HG03039 (cell line): ENCODE results near the gene AOPEP.

ENCODE experiments used
- ATAC-seq: cut with Tn5 transposase; IDR thresholded peaks from one replicate; pipeline ENCODE4 v1.9.1; 2021; ENCODE audit warnings: mild to moderate bottlenecking, moderate library complexity; ENCODE audit not compliant: unreplicated experiment

Gene AOPEP

GRCh38 chr9:94808926-94809700 is 82.6 kb downstream of the AOPEP start:
- ATAC-seq: no peak

DNA sequence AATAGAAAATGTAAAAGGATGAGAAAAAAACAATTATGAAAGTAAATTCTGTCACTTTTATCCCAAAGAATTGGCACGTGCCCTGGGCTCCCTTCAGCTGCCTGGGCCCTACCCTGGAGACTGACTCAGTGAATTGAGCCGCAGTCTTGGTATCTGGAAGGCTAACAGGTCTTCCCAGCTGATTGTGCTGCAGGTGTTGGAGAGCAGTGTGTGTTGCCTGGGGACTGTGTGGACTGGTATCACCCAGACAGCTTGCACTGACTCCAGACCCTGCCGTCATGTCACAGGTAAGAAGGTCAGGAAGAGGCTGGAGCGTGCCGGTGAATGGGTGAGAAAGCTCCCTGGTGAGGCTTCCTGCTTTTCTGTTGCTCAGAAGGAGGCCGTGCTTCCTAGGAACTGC is 83.3 kb downstream of the AOPEP start:
- ATAC-seq: no peak

DNA sequence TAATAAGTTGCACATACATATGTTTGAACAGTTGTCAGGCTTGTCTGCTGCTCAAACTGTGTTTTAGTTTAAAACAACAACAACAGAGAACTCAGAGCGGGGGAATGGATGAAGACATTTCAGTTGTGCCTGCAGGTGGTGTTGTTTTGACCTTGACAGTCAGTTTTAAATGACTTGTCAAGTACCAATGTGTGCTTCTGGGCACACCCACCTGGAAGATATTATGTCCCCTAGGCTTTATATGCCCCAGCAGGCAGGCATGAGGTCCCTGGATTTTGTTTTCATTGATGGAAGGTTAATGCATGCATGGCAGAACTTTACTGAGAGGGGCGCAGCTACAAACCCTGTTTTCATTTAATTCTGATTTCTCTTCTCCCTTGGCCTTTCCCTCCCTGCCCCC is 84.6 kb downstream of the AOPEP start:
- no peak for ATAC-seq

GRCh38 chr9:94812343-94812742 is 85.8 kb downstream of the AOPEP start:
- ATAC-seq: no peak

DNA sequence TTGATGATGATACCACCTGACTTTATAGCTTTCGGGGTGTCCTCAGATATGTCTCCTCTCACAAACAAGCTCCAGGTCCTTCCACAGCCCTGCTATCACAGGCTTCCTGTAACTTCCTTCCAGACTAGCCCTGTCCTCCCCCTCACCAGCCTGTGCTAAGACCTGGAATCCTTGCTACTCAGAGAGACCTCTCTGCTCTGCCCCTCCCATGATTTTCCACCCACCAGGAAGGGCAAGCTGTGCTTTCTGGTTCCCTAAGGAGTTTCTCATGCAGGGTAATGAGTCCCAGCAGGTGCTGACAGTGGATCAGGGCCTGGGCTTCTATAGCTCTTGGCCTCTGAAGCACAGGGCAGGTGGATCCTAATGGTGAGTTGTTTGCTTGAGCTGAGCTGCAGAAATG is 86.9 kb downstream of the AOPEP start:
- ATAC-seq: no peak

- ATAC-seq: no peak
Measured at GRCh38 chr9:94817291-94818177, 91.0 kb downstream of the AOPEP start.

GRCh38 chr9:94818178-94818541 is 91.7 kb downstream of the AOPEP start:
- no peak for ATAC-seq

DNA sequence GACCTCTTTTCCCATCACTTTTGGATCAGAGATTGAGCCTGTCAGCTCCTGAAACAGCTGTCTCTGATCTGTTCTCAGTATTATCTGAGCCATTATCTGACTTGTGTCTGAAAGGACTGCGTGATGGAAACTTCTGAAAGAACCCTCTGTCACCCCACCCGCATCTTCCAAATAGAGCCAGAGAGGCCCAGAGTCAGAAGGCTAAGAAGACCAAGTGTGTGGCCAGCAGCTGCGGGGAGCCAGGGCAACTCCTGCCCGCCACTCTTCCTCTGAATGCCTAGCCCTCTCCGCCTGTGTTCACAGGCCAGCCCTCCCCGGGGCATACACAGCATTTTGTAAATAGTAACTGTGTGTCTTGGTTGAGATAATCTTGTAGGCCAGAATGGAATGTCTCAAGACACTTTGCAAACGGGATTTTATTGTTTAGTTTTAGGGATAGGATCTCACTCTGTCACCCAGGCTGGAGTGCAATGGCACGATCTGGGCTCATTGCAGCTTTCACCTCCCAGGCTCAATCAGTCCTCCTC is 92.7 kb downstream of the AOPEP start:
- ATAC-seq: no peak

GRCh38 chr9:94821098-94821887 is 94.8 kb downstream of the AOPEP start:
- no peak for ATAC-seq

GRCh38 chr9:94822273-94822672 is 95.8 kb downstream of the AOPEP start:
- no peak for ATAC-seq

DNA sequence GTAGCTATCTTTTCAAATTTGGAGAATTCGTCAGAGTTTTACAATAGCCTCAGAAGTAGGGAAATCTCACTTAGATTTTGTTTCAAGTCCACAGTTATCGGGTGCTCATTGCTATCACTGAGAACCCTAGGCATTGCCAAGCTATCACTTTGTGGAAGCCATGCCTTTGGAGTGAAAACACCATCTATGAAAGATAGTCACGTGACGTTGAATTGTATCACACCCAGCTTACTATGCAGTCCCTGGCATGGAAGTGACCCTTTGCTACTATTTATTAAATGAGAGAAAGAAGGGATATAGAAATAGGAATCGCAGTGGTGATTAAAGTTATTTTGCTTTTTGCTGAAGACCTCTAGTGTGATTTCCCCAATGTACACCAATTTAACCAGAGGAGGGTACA is 97.2 kb downstream of the AOPEP start:
- ATAC-seq: no peak

GRCh38 chr9:94824411-94824810 is 97.9 kb downstream of the AOPEP start:
- no peak for ATAC-seq

DNA sequence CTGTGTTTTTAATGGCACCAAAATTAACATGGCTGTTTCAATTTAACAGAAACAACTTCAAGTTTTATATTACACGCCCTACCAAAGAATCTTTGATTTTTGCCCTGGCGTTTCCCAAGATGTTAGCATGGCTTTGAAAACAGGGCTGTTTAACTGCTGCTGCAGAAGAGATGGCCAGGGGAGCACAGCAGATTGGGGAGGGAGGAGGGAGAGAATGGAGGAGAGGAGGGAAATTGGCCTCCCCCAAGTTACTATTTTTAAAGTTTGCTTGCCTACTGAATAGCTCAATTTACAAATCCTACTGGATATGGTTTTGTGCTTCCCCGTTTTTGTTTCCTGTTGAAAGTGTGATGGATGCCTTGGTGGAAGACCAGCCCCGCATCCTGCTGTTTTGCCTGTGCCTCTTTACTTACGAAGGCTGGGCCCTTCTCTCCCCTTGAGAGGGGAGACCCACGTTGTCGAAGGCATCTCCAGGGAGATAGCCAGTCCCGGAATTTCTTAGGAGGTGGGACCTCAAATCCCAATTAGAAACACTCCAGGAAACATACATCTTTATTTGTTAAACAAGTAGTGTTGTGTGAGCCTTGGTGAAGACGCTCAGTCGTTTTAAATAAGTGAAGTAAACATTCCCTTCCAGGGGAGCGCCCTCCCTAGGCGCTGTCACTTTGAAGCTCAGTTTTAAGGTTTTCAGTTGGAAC is 98.6 kb downstream of the AOPEP start:
- no peak for ATAC-seq

- no peak for ATAC-seq
Measured at GRCh38 chr9:94825611-94825958, 99.1 kb downstream of the AOPEP start.

- ATAC-seq: no peak
Measured at GRCh38 chr9:94826044-94826443, 99.5 kb downstream of the AOPEP start.

DNA sequence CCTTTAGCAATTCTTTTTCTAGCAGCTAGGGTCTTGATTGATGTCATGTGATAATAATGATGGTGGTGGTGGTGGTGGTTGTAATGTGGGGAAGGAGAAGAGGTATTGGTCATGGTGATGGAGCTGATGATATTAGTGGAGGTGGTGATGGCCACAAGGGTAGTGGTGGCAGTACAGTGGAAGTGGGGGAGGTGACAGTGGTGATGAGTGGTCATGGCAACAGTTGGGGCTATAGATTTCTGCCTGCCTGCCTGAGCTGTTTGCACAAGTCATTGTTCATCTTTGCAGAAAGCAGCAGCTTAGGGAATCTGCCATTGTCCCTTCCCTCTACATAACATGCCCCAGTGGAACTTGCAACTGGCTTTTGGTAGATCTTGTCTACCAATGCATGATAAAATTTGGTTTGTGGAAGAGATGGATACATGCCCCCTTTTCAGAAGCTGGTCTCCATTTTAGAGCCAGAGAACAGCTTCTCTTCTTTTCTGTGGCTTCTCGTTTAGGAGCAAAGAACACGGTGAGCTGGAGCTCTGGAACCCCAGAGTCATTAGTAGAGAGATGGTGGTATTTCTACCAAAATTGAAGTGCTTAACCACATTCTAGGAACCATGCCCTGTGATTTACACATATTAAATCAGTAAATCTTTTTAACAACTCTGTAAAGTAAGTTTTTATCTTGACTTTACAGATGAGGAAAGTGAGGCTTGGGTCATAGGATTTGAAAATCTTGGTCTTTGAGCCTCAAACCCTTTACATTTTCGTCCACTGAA is 100.3 kb downstream of the AOPEP start:
- no peak for ATAC-seq

GRCh38 chr9:94827584-94828304 is 101.2 kb downstream of the AOPEP start:
- ATAC-seq: no peak

GRCh38 chr9:94829380-94830070 is 103.0 kb downstream of the AOPEP start:
- no peak for ATAC-seq
